WTC11 (cell line): ENCODE data around the gene PRDM1. TPM values are rescaled to one million over a fixed set of nuclear protein-coding genes. Genes with fewer than 3 reads are reported as not detected.
"Not testable (repeated sequence)": the region's sequence is repeated elsewhere in the genome, so short reads cannot be mapped to it uniquely, and the experiment has no call there.

Experiments used
- ATAC-seq: fragments of 200-7000 bp; cut with Tn5 transposase; 2 replicates; pipeline ENCODE4 v1.10.0; 2021; ENCODE audit warnings: mild to moderate bottlenecking, moderate library complexity
- CTCF ChIA-PET: fragments of 300-600 bp; sonication (Branson Sonifier 250); formaldehyde crosslinking; loops from one replicate; lab custom pipeline; 2021; ENCODE audit warnings: antibody characterized with exemption; lab: Charles Lee
- POLR2A ChIA-PET: fragments of 350-600 bp; sonication (Branson Sonifier 250); formaldehyde crosslinking; loops from one replicate; lab custom pipeline; 2021; ENCODE audit warnings: antibody characterized with exemption; lab: Charles Lee
- DNase-seq: peaks from one replicate; pipeline ENCODE4 v3.0.0; 2021; ENCODE audit warnings: low spot score
- H3K27ac Mint-ChIP-seq: 2 replicates; pipeline ENCODE4 v1.8.0; 2021; ENCODE audit warnings: mixed read lengths
- H3K27me3 Mint-ChIP-seq: 2 replicates; pipeline ENCODE4 v1.8.0; 2021; ENCODE audit warnings: low read depth, mild to moderate bottlenecking, moderate library complexity, mixed read lengths
- H3K36me3 Mint-ChIP-seq: 2 replicates; pipeline ENCODE4 v1.8.0; 2021; ENCODE audit warnings: mixed read lengths
- H3K4me1 Mint-ChIP-seq: 2 replicates; pipeline ENCODE4 v1.8.0; 2022; ENCODE audit warnings: mixed read lengths
- H3K4me3 Mint-ChIP-seq: 2 replicates; pipeline ENCODE4 v1.8.0; 2021; ENCODE audit warnings: mild to moderate bottlenecking, moderate library complexity, mixed read lengths
- H3K9me3 Mint-ChIP-seq: 2 replicates; pipeline ENCODE4 v1.8.0; 2021; ENCODE audit warnings: mixed read lengths
- CREB1 ChIP-seq: sonication (generic); formaldehyde crosslinking; IDR thresholded peaks from 2 replicates; pipeline ENCODE4 v1.8.0; 2023; ENCODE audit warnings: mild to moderate bottlenecking, missing genetic modification reagents
- E2F4 ChIP-seq: sonication (generic); formaldehyde crosslinking; IDR thresholded peaks from 2 replicates; pipeline ENCODE4 v1.8.1; 2022; ENCODE audit warnings: low read depth, mild to moderate bottlenecking, moderate library complexity, missing genetic modification reagents, borderline replicate concordance
- ELF4 ChIP-seq: sonication (generic); formaldehyde crosslinking; IDR thresholded peaks from 2 replicates; pipeline ENCODE4 v1.8.1; 2022; ENCODE audit warnings: low read depth, mild to moderate bottlenecking, moderate library complexity, missing genetic modification reagents
- HMGXB4 ChIP-seq: sonication (generic); formaldehyde crosslinking; IDR thresholded peaks from 2 replicates; pipeline ENCODE4 v1.8.1; 2023; ENCODE audit warnings: mild to moderate bottlenecking, moderate library complexity, missing genetic modification reagents
- JAZF1 ChIP-seq: fragments of 250-450 bp; sonication (Bioruptor Pico); IDR thresholded peaks from 2 replicates; pipeline ENCODE4 v1.9.0; 2021; ENCODE audit warnings: moderate library complexity, mild to moderate bottlenecking, inconsistent platforms
- MAX ChIP-seq: sonication (generic); formaldehyde crosslinking; IDR thresholded peaks from 2 replicates; pipeline ENCODE4 v1.8.0; 2022; ENCODE audit warnings: mild to moderate bottlenecking, missing genetic modification reagents
- OVOL2 ChIP-seq: fragments of 250-450 bp; sonication (Bioruptor Pico); IDR thresholded peaks from 2 replicates; pipeline ENCODE4 v1.9.0; 2021; ENCODE audit warnings: mild to moderate bottlenecking, borderline replicate concordance
- PRRX2 ChIP-seq: fragments of 250-450 bp; sonication (Bioruptor Pico); IDR thresholded peaks from 2 replicates; pipeline ENCODE4 v1.8.0; 2021; ENCODE audit warnings: mild to moderate bottlenecking
- RELA ChIP-seq: sonication (generic); formaldehyde crosslinking; IDR thresholded peaks from 2 replicates; pipeline ENCODE4 v1.8.1; 2022; ENCODE audit warnings: missing genetic modification reagents, mild to moderate bottlenecking, borderline replicate concordance
- USF1 ChIP-seq: sonication (generic); formaldehyde crosslinking; IDR thresholded peaks from 2 replicates; pipeline ENCODE4 v1.8.0; 2022; ENCODE audit warnings: mild to moderate bottlenecking, missing genetic modification reagents
- ZMAT4 ChIP-seq: fragments of 250-450 bp; sonication (Bioruptor Pico); IDR thresholded peaks from 2 replicates; pipeline ENCODE4 v1.9.0; 2021; ENCODE audit warnings: mild to moderate bottlenecking
- ZNF317 ChIP-seq: sonication (generic); formaldehyde crosslinking; IDR thresholded peaks from 2 replicates; pipeline ENCODE4 v1.8.1; 2023; ENCODE audit warnings: low read depth, mild to moderate bottlenecking, moderate library complexity, missing genetic modification reagents, borderline replicate concordance
- ZNF512 ChIP-seq: sonication (generic); formaldehyde crosslinking; IDR thresholded peaks from 2 replicates; pipeline ENCODE4 v1.8.1; 2022; ENCODE audit warnings: missing genetic modification reagents, borderline replicate concordance
- ZNF671 ChIP-seq: fragments of 250-450 bp; sonication (Bioruptor Pico); IDR thresholded peaks from 2 replicates; pipeline ENCODE4 v1.8.0; 2021; ENCODE audit warnings: mild to moderate bottlenecking
- ZSCAN18 ChIP-seq: fragments of 250-450 bp; sonication (Bioruptor Pico); IDR thresholded peaks from 2 replicates; pipeline ENCODE4 v2.1.2; 2022; ENCODE audit warnings: mild to moderate bottlenecking, moderate library complexity
- total RNA-seq: library from RNA; stranded (reverse); gene quantifications from 3 replicates; pipeline ENCODE4 v1.2.3, GENCODE V29; 2021

The PRDM1 gene
- total RNA-seq, 1 experiment from 2014 or later, result 1.8 TPM

GRCh38 chr6:106149472-106150069 is 63.4 kb downstream of the PRDM1 start:
- no peak for DNase-seq
- Mint-ChIP-seq H3K27ac (no peak overlapping the region), H3K27me3 (no peaks in the 10 kb centered on the region; the same call in 1 of the 2 replicates), H3K4me1 (peaks cover 15% of the 10 kb centered on the region), H3K36me3 (no peaks in the 10 kb centered on the region), H3K4me3 (no peak overlapping the region), H3K9me3 (no peaks in the 10 kb centered on the region; the same call in 1 of the 2 replicates)
- POLR2A ChIA-PET, result interaction anchor here (0.6 kb wide), 1 partner anchor 130 kb away, joined by 5 read pairs; no protein-coding TSS in a partner anchor
- CTCF ChIA-PET, result interaction anchor here (1.5 kb wide), 1 partner anchor 9 kb away, joined by 3 read pairs; no protein-coding TSS in a partner anchor
- TF ChIP-seq PRRX2 (CRISPR knock-in tag) (no peak), ZNF512 (no peak), HMGXB4 (no peak), ZSCAN18 (CRISPR knock-in tag) (no peak), RELA (no peak), ZNF671 (CRISPR knock-in tag) (no peak), ELF4 (no peak), MAX (CRISPR knock-in tag) (no peak), CREB1 (no peak), ZMAT4 (CRISPR knock-in tag) (no peak)
- ATAC-seq, result no peak

- H3K9me3 Mint-ChIP-seq, POLR2A ChIA-PET, ATAC-seq, DNase-seq, H3K27me3 Mint-ChIP-seq, CTCF ChIA-PET, H3K4me3 Mint-ChIP-seq, H3K27ac Mint-ChIP-seq, H3K36me3 Mint-ChIP-seq: not testable (repeated sequence)
- peaks cover 25% of the 10 kb centered on the region for H3K4me1 Mint-ChIP-seq
These were observed 66.3 kb downstream of the PRDM1 start for GRCh38 chr6:106152476-106152875.

- ATAC-seq, result no peak
- no peak overlapping the region for H3K4me3 Mint-ChIP-seq
- no peaks in the 10 kb centered on the region for H3K36me3 Mint-ChIP-seq
These were observed 66.8 kb downstream of the PRDM1 start for GRCh38 chr6:106152952-106153351.

More at GRCh38 chr6:106152952-106153351, 66.8 kb downstream of the PRDM1 start:
- ChIA-PET POLR2A (no interaction called here), CTCF (interaction anchor here (0.9 kb wide), 1 partner anchor 67 kb away, joined by 3 read pairs; no protein-coding TSS in a partner anchor)
- no peak for DNase-seq
- Mint-ChIP-seq H3K27me3 (no peaks in the 10 kb centered on the region; the same call in 1 of the 2 replicates), H3K4me1 (peaks cover 30% of the 10 kb centered on the region), H3K9me3 (no peaks in the 10 kb centered on the region; the same call in 1 of the 2 replicates), H3K27ac (no peak overlapping the region)
- TF ChIP-seq USF1 (CRISPR knock-in tag), result no peak
- no peak for TF ChIP-seq JAZF1 (CRISPR knock-in tag)
- no peak for TF ChIP-seq E2F4 (CRISPR knock-in tag)
- TF ChIP-seq OVOL2 (CRISPR knock-in tag), result no peak
- no peak for TF ChIP-seq ZNF317 (CRISPR knock-in tag)
